Stimulated activated CD8-positive, alpha-beta memory T cell treated with anti-CD3 and anti-CD28 coated beads, Interleukin-7, amount 100 ng/mL, for 48 hours (primary cell): ENCODE results near the gene PCED1B.

Experiments
- DNase-seq, 2 donors: peaks; one replicate each; pipeline ENCODE4 v3.0.0-alpha.2; 2020; ENCODE audit warnings: low read depth in 1 of 2; ENCODE audit errors: extremely low read depth in 1 of 2

PCED1B gene

DNA sequence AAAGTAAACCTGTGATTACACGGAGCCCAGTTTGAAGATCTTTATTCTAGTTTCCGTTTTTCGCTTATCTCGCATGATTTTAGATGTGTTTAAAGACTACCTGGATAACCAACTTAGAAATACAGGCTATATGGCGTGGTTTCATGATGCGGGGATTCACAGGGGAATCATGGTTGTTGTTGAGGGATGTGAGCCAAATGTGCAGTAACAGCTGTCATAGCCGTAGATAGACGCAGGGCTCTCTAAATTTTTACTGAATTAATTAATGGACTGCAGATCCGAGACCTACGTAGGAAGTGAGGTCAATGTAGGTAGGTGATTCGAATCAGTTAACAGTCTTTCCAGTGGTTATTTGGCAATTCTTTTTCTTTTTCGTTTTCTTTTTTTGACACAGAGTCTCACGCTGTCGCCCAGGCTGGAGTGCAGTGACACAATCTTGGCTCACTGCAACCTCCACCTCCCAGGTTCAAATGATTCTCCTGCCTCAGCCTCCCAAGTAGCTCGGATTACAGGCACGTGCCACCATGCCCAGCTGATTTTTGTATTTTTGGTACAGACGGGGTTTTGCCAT is 145.2 kb downstream of the PCED1B start:
- no peak for DNase-seq

- no peak for DNase-seq
Observed at GRCh38 chr12:47225356-47225755, 145.9 kb downstream of the PCED1B start.

DNA sequence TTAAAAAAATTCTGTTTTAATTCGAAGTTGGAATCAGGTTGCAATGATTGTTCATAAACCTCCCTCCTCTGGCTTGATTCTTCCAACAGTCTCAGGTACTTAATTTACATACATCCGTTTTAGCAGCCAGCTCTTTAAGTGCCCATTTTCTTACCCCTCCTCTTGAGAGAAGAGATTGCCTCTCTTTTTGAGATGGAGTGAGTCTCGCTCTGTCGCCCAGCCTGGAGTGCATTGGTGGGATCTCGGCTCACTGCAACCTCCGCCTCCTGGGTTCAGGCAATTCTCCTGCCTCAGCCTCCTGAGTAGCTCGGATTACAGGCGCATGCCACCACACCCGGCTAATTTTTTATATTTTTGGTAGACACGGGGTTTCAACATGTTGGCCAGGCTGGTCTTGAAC is 146.8 kb downstream of the PCED1B start:
- no peak for DNase-seq

- DNase-seq = no peak
Observed at GRCh38 chr12:47228802-47229201, 149.4 kb downstream of the PCED1B start.

DNA sequence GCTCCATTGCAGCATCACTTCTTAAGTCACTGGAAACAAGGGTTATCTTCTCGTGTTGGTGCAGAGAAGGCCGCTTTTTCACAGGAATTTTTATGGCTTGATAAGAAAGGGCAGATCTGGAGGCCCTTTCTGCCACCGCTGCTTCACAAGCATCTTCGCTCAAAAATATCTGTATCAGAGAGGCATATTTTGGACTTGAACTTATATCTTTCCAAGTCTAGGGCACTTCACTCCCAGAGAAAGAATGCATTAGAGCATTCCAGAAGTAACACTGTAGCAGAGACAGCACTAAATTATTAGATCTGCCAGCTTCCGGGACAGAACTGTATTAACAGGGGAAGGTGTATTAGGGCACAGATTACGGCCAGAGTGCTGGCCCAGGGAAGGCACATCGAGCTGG is 152.0 kb downstream of the PCED1B start:
- DNase-seq = no peak

DNA sequence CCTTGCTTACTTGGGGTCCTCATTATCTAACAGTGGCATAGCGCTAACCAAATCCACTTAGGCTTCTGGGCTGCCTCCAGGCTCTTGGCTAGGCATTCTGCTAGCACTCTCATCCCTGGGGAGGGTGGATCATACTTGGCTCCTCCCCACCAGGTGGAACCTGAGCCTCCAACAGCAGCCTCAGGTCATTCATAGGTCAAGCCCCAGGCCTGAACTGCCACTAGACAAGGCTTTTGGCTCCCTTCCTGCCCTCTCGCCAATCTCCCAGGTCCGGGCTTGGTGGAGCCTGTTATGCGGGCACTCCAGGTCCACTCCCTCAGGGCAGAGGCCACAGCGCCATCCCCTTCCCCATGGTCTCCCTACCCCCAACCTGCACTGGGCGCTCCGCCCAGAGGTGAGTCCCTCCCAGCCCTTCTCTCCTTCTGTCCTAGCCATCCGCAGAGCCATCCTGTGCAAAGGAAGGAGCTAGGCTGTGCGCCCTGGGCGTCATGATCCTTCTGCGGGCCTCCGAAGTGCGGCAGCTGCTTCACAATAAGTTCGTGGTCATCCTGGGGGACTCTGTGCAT is 155.2 kb downstream of the PCED1B start:
- DNase-seq = no peak

- DNase-seq = no peak
Observed at GRCh38 chr12:47235258-47236040, 156.0 kb downstream of the PCED1B start.

DNA sequence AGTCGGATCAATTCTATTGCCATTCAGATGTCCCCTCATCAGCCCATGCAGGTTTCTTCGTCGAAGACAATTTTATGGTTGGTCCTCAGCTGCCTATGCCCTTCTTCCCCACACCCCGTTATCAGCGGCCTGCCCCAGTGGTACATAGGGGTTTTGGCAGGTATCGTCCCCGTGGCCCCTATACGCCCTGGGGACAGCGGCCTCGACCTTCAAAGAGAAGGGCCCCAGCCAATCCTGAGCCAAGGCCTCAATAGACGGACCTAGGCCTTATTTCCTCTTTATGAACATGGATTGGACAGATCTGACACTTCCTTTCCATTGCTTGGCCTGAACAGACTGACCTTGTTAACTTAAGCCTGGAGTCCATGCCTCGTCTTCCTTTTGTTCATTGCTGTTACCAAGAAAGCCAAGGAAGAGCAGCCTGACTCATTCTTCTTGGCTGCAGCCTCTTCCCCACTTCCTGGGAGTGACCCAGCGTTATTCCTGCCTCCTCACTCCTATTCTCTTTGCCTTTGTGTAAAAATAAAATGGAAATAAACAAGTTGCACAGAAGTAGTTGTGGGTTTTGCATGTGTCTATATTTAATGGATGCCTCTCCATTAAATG is 156.8 kb downstream of the PCED1B start:
- no peak for DNase-seq

DNA sequence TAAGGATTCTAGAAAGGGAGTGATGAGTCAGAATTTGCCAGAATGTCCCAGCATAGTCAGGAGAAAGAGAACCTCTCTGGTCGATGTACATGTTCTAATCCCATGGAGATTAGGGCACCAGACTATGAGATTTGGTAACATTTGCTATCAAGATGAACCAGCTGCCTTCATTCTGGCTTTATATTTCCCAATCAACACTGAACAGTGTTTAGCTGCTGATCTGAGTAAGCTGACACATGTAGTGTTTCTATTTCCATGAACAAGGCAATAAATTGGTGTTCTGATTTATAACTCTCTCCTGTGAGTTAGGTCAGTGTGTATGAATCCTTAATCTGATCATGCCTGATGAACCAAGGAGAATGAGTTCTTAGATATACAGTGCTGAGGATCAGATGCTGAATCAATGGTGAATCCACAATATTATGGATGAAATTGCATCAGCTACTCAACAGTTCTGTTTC is 158.4 kb downstream of the PCED1B start:
- no peak for DNase-seq

DNA sequence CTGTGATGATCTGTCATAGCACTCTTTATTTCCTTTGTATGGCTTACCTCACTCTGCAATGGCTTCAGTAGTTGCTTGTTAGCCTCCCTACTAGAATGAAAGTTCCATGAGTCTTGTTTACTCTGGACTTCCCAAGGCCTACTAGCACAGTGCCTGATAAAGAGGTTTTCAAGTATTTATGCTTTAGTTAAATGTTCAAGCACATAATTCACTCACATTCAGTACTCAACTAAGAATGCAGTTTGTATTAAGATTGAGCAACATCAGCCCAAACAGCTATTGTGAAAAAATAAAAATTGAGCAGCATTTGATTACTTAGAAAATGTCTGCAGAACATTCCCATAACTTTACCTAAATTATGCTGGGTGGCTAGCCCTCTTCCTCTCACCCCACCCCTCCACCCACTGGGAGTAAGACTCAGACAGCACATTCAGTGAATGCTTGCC is 159.3 kb downstream of the PCED1B start:
- no peak for DNase-seq

DNA sequence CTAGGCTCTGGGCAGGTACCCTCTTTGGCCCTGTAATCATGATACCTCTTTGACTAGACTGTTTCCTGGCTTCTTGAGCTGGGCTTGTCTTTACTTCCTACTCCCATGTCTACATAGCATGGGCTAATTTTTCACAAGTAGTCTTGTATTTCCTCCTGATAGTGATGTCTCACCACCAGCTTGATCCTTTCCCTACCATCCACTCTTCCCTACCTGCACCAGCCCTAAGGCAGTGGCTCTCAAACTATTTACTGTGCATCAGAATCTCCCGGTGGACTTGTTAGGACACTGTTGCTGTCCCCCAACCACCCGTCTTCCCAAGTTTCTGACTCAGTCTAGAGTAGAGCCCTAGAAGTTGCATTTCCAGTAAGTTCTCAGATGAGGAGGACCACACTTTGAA is 163.0 kb downstream of the PCED1B start:
- DNase-seq = no peak

DNA sequence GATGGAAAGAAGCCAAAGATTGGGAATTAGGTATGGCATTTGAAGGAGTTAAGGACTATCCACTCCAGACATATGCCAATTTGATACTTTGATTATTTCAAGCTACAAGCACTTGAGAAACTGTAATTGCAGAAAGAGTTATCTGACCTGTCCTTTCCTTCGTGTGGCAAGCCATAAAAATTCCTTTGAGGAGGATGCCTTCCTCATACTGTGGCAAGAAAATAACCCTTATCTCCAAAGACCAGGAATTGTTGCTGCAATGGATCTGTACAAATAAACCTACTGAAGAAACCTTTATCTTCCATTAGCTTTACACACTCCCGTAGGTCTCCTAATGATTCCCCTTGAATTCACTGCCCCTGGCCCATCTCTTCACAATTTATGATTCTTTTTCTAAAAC is 165.4 kb downstream of the PCED1B start:
- DNase-seq = no peak

- no peak for DNase-seq
Observed at GRCh38 chr12:47245623-47246022, 166.2 kb downstream of the PCED1B start.

DNA sequence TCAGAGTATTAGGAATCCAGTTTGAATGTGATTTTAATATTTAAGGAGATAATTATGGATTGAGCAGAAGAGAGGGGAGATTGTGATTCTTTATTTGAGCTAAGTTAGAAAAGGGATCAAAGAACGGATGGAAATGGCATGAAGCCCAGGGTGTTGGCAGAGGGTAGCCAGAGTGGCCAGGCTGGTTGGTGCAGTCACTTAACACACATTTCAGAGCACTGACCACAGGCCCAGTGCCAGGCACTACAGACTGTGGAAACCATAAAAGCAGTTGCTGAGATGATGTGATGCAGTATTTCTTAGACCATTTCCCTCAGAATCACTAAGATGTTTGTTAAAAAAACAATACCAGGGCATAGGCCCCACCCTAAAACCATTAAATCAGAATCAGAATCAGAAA is 168.0 kb downstream of the PCED1B start:
- DNase-seq = no peak

DNA sequence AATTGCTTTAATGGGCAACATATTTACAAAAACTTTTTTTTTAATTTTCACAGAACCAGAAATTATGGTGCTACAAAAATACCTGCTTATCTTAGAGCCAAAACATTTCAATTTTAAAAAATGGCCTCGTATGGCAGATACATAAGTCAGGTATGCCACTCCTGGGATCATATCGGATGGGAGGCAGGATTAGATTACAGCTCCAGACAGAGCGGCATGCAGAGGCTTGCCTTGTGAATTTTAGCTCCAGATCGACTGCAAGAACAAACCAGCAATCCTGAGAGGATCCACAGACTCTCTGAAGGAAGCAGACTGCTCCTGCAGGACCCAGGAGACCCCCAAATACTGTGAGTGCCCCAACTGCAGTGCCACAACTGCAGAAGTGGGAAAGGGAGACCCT is 169.7 kb downstream of the PCED1B start:
- DNase-seq = no peak

DNA sequence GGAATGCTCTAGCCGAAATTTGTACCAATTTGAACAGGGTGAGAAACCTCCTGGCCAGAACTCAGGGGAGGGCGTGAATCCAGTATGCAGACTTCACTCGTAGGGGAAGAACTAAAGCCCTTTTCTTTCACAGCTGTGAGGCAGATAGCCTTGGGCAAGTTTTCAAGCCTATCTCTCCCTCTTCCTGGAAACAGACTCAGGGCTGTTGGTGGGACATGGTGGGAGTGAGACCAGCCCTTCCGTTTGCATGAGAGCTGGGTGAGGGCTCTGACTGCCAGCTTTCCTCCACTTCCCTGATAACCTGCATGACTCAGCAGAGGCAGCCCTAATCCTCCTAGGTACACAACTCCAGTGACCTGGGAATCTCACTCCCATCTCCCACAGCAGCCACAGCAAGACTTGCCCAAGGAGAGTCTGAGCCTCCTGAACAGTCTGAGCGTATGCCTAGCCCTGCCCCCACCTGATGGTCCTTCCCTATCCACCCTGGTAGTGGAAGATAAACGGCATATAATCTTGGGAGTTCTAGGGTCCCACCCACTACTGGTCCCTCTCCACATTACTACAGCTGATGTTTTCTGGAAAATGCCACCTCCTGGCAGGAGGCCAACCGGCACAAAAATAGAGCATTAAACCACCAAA is 170.4 kb downstream of the PCED1B start:
- no peak for DNase-seq

- DNase-seq = no peak
Observed at GRCh38 chr12:47251919-47252318, 172.5 kb downstream of the PCED1B start.

DNA sequence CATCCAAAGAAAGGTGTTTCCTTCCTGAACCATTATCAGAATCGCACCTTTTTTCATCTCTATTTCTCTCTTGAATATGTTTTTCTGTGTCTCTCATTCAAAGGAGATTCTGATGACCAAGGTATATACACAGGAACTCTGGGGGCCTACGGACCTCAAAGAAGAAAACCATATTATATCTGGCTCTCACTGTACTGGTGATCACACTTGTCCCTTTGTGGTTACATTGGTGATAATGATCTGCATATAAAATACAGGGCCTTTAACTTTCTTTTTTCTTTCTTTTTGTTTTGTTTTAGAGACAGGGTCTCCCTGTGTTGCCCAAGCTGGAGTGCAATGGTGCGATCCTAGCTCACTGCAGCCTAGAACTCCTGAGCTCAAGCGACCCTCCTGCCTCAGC is 185.5 kb downstream of the PCED1B start:
- no peak for DNase-seq

DNA sequence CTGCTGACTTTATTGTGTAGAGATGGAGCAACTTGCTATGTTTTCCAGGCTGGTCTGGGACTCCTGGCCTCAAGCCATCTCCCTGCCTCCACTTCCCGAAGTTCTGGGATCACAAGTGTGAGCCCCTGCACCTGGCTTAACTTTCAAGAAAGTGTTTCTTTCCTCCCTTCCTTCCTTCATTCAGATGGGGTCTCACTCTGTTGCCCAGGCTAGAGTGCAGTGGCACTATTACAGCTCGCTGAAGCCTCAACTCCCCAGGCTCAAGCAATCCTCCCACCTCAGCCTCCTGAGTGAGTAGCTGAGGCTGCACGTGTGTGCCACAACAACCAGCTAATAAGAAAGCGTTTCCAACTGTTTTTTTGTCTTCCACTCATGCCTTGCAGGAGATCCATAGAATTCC is 186.0 kb downstream of the PCED1B start:
- DNase-seq = no peak

GRCh38 chr12:47267571-47267970 is 188.2 kb downstream of the PCED1B start:
- DNase-seq = no peak
